T-helper 2 cell treated with Interferon-gamma antibody and Interleukin-4, amounts not matched to agents 5 μg/mL and 100 μg/mL, for 36 hours (primary cell): ENCODE data around the gene CNPY4.
A peak's percentile ranks its signal among the peaks of the same experiment; 100 is the strongest.

ENCODE experiments used
- DNase-seq: peaks from one replicate; pipeline ENCODE4 v3.0.0; 2021; ENCODE audit warnings: low spot score
- H3K27ac Mint-ChIP-seq: one replicate; pipeline ENCODE4 v1.8.0; 2021; ENCODE audit warnings: mild to moderate bottlenecking, mixed read lengths
- H3K27me3 Mint-ChIP-seq: one replicate; pipeline ENCODE4 v1.8.0; 2021; ENCODE audit warnings: low read depth, mixed read lengths
- H3K36me3 Mint-ChIP-seq: one replicate; pipeline ENCODE4 v1.8.0; 2021; ENCODE audit warnings: low read depth, mixed read lengths
- H3K4me1 Mint-ChIP-seq: one replicate; pipeline ENCODE4 v1.8.0; 2021; ENCODE audit warnings: low read depth, mixed read lengths
- H3K4me3 Mint-ChIP-seq: one replicate; pipeline ENCODE4 v1.8.0; 2022; ENCODE audit warnings: mild to moderate bottlenecking, moderate library complexity, mixed read lengths
- H3K9me3 Mint-ChIP-seq: one replicate; pipeline ENCODE4 v1.8.0; 2021; ENCODE audit warnings: mixed read lengths

Gene CNPY4, protein sequence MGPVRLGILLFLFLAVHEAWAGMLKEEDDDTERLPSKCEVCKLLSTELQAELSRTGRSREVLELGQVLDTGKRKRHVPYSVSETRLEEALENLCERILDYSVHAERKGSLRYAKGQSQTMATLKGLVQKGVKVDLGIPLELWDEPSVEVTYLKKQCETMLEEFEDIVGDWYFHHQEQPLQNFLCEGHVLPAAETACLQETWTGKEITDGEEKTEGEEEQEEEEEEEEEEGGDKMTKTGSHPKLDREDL

DNA sequence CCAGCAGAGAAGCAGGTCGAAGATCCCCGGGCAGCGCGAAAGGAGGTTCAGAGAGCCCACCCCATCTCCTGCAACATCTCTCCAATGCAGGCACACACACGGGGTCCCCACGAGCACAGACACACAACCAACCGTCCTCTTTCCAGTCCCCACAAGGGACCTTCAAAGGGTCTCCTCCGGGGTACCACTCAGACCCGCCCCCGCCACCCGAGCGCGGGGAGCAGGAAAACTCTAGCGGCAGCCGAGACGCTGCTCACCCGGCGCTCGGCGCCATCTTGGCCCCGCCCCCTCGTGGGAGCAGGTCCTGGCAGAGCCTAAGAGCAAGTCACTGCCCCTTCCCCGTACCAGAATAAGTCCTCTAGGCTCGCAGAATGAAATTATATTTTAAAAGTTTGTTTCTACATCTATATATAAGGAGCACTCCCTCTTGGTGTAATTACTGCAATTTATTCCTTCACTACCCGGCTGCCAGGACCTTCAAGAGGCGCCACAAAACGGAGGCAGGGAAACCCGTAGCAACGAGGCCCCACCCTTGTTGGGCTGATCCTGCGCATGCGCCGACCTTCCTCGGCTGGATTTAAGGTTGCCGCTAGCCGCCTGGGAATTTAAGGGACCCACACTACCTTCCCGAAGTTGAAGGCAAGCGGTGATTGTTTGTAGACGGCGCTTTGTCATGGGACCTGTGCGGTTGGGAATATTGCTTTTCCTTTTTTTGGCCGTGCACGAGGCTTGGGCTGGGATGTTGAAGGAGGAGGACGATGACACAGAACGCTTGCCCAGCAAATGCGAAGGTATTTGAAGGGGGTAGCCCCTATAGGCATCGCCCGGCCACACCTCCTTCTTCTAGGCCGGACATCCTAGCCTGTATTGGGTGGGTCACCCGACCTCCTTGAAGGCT is at the start of gene CNPY4, which contains the start of gene TAF6:
Gene CNPY4 (plus strand): TSS at position 563 of the 898 bp plus-strand sequence. CDS start 111 bp downstream, at position 674.
Gene TAF6 (minus strand): TSS at position 287 of the 898 bp plus-strand sequence. CDS start 5,149 bp downstream, outside the sequence.
- DNase-seq: peak; percentile 93
- no peaks in the 10 kb centered on the region for H3K9me3 Mint-ChIP-seq
- H3K36me3 Mint-ChIP-seq: peaks cover 12% of the 10 kb centered on the region
- H3K27me3 Mint-ChIP-seq: no peaks in the 10 kb centered on the region
- H3K4me3 Mint-ChIP-seq: peak within 1 kb of the TSS; percentile 96
- peak within 1 kb of the TSS; percentile 97 for H3K27ac Mint-ChIP-seq
- H3K4me1 Mint-ChIP-seq: peaks cover 13% of the 10 kb centered on the region

DNA sequence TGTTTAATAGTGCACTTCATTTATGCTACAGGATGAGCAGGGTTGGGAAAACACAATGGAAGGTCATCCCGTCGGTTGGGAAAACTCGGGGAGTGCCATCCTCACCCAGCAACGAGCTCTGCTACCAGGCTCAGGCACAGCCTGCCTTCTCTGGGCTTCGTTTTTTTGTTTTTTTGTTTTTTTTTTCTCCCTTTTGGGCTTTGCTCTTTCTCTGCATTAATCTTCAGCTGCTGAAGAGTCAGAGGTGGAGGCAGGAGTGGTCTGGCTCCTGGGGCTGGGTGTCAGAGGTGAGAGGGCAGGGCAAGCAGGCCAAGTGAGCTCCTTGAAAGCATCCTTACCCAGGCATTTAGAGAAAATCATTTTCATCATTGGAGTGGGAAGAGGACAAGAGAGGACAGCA is 49.4 kb upstream of the CNPY4 start:
- no peak for DNase-seq
- Mint-ChIP-seq H3K4me3 (no peak overlapping the region), H3K36me3 (peaks cover 66% of the 10 kb centered on the region), H3K9me3 (peaks cover 35% of the 10 kb centered on the region), H3K27ac (no peak overlapping the region), H3K27me3 (no peaks in the 10 kb centered on the region), H3K4me1 (no peaks in the 10 kb centered on the region)

DNA sequence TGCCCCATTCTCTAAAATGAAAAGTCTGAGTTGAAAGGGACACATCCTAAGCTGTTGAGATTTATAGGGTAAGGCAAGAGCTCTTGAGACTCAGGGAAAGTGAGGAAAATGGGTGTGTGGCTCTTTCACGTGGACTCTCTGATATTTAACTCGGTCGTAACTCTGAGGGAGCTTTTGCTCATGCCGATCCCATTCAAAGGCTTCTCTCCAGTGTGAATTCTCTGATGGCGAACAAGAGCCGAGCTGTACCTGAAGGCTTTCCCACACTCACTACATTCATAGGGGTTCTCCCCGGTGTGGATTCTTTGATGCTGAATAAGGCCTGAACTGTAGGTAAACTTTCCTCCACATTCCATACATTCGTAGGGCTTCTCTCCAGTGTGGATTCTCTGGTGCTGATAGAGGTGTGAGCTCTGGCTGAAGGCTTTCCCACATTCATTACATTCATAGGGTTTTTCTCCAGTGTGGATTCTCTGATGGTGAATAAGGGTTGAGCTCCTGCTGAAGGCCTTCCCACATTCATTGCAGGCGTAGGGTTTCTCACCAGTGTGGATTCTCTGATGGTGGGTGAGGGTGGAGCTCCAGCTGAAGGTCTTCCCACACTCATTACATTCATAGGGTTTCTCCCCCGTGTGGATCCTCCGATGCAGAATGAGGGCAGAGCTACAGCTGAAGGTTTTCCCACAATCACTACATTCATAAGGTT is 48.3 kb upstream of the CNPY4 start:
- no peak overlapping the region for H3K27ac Mint-ChIP-seq
- H3K4me1 Mint-ChIP-seq: peaks cover 2% of the 10 kb centered on the region
- H3K9me3 Mint-ChIP-seq: peaks cover 42% of the 10 kb centered on the region
- DNase-seq: no peak
- peaks cover 71% of the 10 kb centered on the region for H3K36me3 Mint-ChIP-seq
- no peak overlapping the region for H3K4me3 Mint-ChIP-seq
- H3K27me3 Mint-ChIP-seq: no peaks in the 10 kb centered on the region

DNA sequence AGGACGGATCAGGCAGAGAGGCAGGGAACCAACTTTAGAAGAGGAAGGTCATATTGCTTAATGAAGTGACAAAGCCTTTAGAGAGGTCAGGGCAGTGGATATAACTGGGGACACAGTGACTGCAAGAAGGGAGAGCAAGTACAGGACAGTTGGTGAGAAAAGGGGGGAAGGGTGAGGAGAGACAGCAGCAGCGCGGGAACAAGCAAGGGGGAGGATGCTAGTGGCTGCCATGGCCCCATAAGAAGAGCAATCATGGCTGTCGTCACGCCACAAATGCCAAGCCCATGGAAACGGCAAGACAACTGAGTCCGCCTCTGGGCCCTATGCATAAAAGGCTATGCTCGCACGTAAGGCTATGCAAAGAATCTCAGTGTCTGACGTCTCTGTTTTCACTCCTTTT is 47.0 kb upstream of the CNPY4 start:
- Mint-ChIP-seq H3K9me3 (peaks cover 45% of the 10 kb centered on the region), H3K36me3 (peaks cover 81% of the 10 kb centered on the region), H3K27ac (peak overlapping the region; percentile 6), H3K4me1 (peaks cover 2% of the 10 kb centered on the region), H3K27me3 (no peaks in the 10 kb centered on the region), H3K4me3 (no peak overlapping the region)
- DNase-seq: no peak

DNA sequence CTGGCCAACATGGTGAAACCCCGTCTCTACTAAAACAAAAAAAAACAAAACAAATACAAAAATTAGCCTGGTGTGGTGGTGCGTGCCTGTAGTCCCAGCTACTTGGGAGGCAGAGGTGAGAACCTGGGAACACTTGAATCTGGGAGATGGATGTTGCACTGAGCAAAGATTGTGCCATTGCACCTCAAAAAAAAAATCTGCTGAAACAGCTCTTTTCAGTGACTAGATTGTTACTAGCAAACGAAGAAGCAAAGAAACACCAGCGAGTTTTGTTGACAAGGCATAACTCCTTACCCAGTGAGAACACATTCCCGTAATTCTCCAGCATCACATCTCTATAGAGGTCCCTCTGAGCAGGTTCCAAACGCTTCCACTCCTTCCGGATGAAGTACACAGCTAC is 44.6 kb upstream of the CNPY4 start:
- peaks cover 85% of the 10 kb centered on the region for H3K36me3 Mint-ChIP-seq
- H3K27me3 Mint-ChIP-seq: no peaks in the 10 kb centered on the region
- no peak for DNase-seq
- H3K4me1 Mint-ChIP-seq: peaks cover 12% of the 10 kb centered on the region
- H3K27ac Mint-ChIP-seq: no peak overlapping the region
- peaks cover 45% of the 10 kb centered on the region for H3K9me3 Mint-ChIP-seq
- no peak overlapping the region for H3K4me3 Mint-ChIP-seq

DNA sequence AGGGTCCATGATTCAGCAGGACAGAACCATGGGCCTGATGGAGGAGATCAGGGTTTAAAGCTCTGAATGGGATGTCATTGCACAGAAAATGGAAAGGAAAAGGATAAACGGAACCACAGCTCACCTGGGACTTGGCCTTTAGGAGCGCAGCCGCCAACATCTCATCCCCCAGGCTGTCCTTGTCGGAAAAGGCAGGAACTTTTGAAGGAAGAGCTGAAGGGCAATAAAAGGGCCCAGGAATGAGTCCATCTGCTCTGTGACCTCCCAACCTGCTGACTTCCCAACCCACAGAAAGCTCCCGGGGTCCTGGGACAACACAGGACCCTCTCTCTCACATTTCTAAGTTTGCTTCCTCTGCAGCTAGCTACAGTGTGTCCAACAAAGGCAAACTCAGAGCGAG is 44.0 kb upstream of the CNPY4 start:
- peaks cover 83% of the 10 kb centered on the region for H3K36me3 Mint-ChIP-seq
- H3K27me3 Mint-ChIP-seq: no peaks in the 10 kb centered on the region
- no peak for DNase-seq
- H3K9me3 Mint-ChIP-seq: peaks cover 40% of the 10 kb centered on the region
- peaks cover 17% of the 10 kb centered on the region for H3K4me1 Mint-ChIP-seq
- no peak overlapping the region for H3K4me3 Mint-ChIP-seq
- no peak overlapping the region for H3K27ac Mint-ChIP-seq

DNA sequence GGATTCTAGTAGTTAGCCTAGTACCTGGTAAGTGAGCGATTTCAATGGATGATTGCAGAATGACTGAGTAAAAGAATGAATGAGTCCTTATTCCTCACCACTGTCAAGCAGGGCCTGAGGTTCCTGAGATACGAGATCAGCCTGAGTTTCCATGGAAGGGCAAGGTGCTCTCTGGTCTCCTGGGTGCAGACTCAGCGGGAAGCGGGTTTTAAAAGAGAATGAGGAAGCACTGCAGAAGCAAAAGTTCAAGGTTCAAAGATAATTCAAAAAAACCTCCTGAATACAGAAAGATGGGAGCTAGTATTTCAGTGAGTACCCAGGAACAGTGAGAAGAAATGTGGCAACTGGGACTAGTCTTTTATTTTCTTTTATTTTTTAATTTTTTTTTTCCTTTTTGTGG is 42.2 kb upstream of the CNPY4 start:
- DNase-seq: no peak
- peaks cover 22% of the 10 kb centered on the region for H3K9me3 Mint-ChIP-seq
- no peaks in the 10 kb centered on the region for H3K27me3 Mint-ChIP-seq
- H3K4me3 Mint-ChIP-seq: no peak overlapping the region
- H3K4me1 Mint-ChIP-seq: peaks cover 25% of the 10 kb centered on the region
- peaks cover 70% of the 10 kb centered on the region for H3K36me3 Mint-ChIP-seq
- H3K27ac Mint-ChIP-seq: no peak overlapping the region

DNA sequence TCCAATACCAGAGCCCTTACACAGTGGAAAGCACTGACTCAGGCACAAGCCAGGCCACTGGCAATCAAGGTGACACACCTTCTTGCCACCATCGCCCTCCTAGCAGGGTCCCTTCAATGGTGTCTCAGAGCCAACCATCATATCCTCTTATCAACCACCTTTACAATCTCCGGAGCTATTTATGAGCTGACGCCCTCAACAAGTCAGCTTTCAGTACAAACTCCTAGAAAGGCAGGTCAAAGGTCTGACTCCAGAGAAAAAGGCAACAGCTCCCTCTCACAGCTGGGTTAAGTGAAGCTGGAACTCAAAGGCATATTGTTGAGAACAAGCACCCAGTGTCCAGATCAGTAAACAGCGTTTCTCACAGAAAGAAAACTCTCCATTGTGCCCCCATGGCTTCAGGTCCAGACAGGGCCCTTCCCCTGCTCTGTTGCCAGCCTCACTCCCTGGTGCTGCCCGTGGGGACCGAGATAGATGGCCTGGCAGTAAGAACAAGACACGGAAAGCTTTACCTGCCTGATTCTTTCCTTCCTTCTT is 40.3 kb upstream of the CNPY4 start:
- H3K36me3 Mint-ChIP-seq: peaks cover 53% of the 10 kb centered on the region
- H3K9me3 Mint-ChIP-seq: peaks cover 15% of the 10 kb centered on the region
- H3K4me1 Mint-ChIP-seq: peaks cover 33% of the 10 kb centered on the region
- no peak for DNase-seq
- H3K4me3 Mint-ChIP-seq: peak overlapping the region; percentile 34
- no peaks in the 10 kb centered on the region for H3K27me3 Mint-ChIP-seq
- H3K27ac Mint-ChIP-seq: no peak overlapping the region

DNA sequence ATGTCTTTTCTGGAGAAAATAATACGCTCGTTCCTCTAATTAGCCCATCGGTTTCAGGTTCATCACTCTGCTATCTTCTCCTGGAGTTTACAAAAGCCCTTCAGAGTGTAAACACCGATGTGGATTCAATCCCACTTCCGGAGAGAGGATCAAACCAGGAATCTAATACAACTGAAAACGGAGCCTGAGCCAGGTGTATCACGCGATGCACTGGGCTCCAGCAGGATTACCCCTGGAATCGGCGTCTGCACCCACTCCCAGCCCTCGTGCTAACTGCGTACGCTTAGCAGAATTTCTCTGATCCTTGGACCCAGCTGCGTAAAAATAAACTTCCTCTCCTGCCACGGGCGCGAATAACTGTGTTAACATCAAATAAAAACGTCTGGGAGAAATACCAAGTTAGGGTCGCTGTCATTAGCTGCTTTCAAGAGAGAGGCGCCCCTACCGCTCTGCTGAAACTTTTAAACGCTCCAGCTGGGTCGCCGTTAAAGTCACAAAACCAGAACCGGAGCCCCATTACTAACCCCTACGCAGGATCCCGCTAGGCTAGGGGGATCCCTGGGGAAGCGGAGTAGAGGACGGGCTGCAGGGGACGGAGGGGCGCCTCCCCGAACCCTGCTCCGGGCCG is 38.4 kb upstream of the CNPY4 start:
- Mint-ChIP-seq H3K9me3 (peaks cover 5% of the 10 kb centered on the region), H3K27me3 (peaks cover 4% of the 10 kb centered on the region), H3K4me3 (peak overlapping the region; percentile 91), H3K27ac (peak overlapping the region; percentile 77), H3K4me1 (peaks cover 31% of the 10 kb centered on the region), H3K36me3 (peaks cover 33% of the 10 kb centered on the region)
- no peak for DNase-seq

DNA sequence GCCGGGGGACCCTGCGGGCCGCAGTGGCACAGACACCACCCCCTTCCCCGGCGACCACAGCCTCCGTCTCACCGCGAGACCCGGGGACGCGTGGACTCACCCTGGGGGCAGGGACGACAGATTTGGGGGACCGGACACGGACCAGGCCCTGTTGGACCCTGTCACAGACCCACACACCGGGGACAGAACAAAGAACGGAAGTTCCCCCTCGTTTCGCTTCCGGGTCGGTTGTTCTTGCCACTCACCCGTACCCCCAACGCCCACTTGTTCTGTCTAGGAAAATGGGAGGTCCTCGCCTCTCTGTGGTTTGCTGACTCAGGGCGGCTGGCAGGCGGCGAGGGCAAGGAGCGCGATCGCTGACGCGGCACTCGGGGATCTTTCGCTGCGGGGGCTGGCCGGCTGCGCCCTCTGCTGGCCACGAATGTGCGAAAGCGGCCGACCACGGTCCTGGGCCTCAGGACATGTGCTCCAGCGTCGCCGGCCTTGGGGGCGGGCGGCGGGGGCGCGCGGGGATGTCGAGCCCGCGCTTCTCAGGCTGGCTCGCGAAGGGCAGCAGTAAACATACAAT is 37.8 kb upstream of the CNPY4 start, which contains the start of gene ZNF3:
Gene ZNF3 (minus strand): TSS at position 189 of the 568 bp plus-strand sequence. CDS start 4,366 bp downstream, outside the sequence.
- peak; percentile 99 for DNase-seq
- H3K4me3 Mint-ChIP-seq: peak within 1 kb of the TSS; percentile 91
- peaks cover 4% of the 10 kb centered on the region for H3K9me3 Mint-ChIP-seq
- H3K27ac Mint-ChIP-seq: peak within 1 kb of the TSS; percentile 93
- H3K27me3 Mint-ChIP-seq: peaks cover 5% of the 10 kb centered on the region
- peaks cover 27% of the 10 kb centered on the region for H3K36me3 Mint-ChIP-seq
- H3K4me1 Mint-ChIP-seq: peaks cover 30% of the 10 kb centered on the region

DNA sequence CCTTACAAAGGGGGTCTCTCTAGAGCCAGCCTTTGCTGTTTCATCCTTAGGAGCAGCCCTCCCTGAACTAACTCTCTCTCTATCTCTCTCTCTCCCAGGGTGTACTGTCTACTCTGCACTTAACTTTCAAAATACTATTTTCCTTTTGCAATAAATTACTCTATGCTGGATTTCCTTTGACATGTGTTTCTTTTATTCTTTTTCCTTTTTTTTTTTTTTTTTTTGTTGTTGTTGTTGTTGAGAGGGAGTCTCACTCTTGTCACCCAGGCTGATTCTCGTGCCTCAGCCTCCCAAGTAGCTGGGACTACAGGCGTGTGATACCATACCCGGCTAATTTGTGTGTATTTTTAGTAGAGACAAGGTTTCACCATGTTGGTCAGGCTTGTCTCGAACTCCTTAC is 36.5 kb upstream of the CNPY4 start:
- H3K27me3 Mint-ChIP-seq: peaks cover 5% of the 10 kb centered on the region
- peak overlapping the region; percentile 93 for H3K27ac Mint-ChIP-seq
- no peaks in the 10 kb centered on the region for H3K9me3 Mint-ChIP-seq

DNA sequence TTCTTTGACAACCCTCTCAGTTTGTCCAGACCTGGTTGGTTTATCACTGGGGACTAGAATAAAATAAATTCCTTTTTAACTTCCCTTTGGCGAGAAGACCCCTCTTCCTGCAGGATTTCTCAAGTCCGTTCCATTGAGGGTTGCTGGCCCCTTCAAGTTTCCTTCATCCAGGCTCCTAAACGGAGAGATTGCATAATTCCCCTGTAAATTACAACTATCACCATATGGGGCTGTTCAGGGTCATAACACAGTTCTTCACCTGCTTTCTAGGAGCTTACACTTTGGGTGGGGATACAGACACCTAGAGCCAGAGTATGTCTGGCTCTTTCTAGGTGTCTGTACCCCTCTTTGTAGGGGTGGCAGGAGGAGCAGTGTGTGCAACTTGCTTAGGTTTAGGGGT is 33.9 kb upstream of the CNPY4 start:
- Mint-ChIP-seq H3K27ac (no peak overlapping the region), H3K4me3 (no peak overlapping the region)

More for the DNA sequence above, 36.5 kb upstream of the CNPY4 start:
- Mint-ChIP-seq H3K4me1 (peaks cover 30% of the 10 kb centered on the region), H3K4me3 (peak overlapping the region; percentile 91), H3K36me3 (peaks cover 21% of the 10 kb centered on the region)
- DNase-seq: no peak

More for the DNA sequence above, 33.9 kb upstream of the CNPY4 start:
- H3K36me3 Mint-ChIP-seq: peaks cover 16% of the 10 kb centered on the region
- no peak for DNase-seq
- peaks cover 32% of the 10 kb centered on the region for H3K4me1 Mint-ChIP-seq
- peaks cover 5% of the 10 kb centered on the region for H3K27me3 Mint-ChIP-seq
- no peaks in the 10 kb centered on the region for H3K9me3 Mint-ChIP-seq
